OCI-LY7 (cell line): ENCODE results near the gene C10orf90. TPM values are rescaled to one million over a fixed set of nuclear protein-coding genes. Genes with fewer than 3 reads are reported as not detected.

Source experiments
- BruUV-seq: library from RNA; stranded (reverse); fragments of 400-500 nt; replicated peaks from 2 replicates; lab custom pipeline; 2021; lab: Mats Ljungman, UMichigan
- CTCF ChIA-PET: fragments of 300-600 bp; sonication (Branson Sonifier 250); formaldehyde crosslinking; loops from one replicate; lab custom pipeline; 2022; ENCODE audit warnings: antibody characterized with exemption; ENCODE audit not compliant: unreplicated experiment; lab: Charles Lee
- POLR2A ChIA-PET: fragments of 300-600 bp; sonication (Branson Sonifier 250); formaldehyde crosslinking; loops from one replicate; lab custom pipeline; 2022; ENCODE audit warnings: antibody characterized with exemption; lab: Charles Lee
- DNase-seq: peaks from one replicate; pipeline ENCODE4 v3.0.0-alpha.2; 2015; ENCODE audit warnings: low spot score
- H2AFZ ChIP-seq: fragments of 200-600 bp; sonication (generic), shearing (Covaris generic); 2 replicates; pipeline ENCODE4 v1.6.1; 2014; ENCODE audit warnings: mild to moderate bottlenecking, antibody characterized with exemption, low read length, moderate library complexity
- H3K27ac ChIP-seq: fragments of 200-600 bp; sonication (generic); 2 replicates; pipeline ENCODE4 v1.5.1; 2014; ENCODE audit warnings: mixed run types, low read depth, mild to moderate bottlenecking, moderate library complexity, low read length, inconsistent platforms; ENCODE audit not compliant: poor library complexity, severe bottlenecking
- H3K36me3 ChIP-seq: fragments of 200-600 bp; sonication (generic); 2 replicates; pipeline ENCODE4 v1.6.1; 2014; ENCODE audit warnings: mild to moderate bottlenecking, antibody characterized with exemption, low read length, moderate library complexity, mixed read lengths; ENCODE audit not compliant: insufficient read depth
- H3K4me1 ChIP-seq: fragments of 200-600 bp; sonication (generic); 2 replicates; pipeline ENCODE4 v1.5.1; 2014; ENCODE audit warnings: mild to moderate bottlenecking, low read length; ENCODE audit not compliant: insufficient read depth, poor library complexity, severe bottlenecking
- H3K4me2 ChIP-seq: fragments of 200-600 bp; sonication (generic); 2 replicates; pipeline ENCODE4 v1.6.1; 2014; ENCODE audit warnings: mild to moderate bottlenecking, low read length
- H3K4me3 ChIP-seq: fragments of 200-600 bp; sonication (generic); 2 replicates; pipeline ENCODE4 v1.5.1; 2014; ENCODE audit warnings: mild to moderate bottlenecking, low read depth, low read length; ENCODE audit not compliant: poor library complexity, severe bottlenecking
- H3K79me2 ChIP-seq: fragments of 200-600 bp; sonication (generic); 2 replicates; pipeline ENCODE4 v1.6.1; 2016; ENCODE audit warnings: low read depth, mild to moderate bottlenecking, low read length, moderate library complexity, mixed read lengths; ENCODE audit not compliant: insufficient read depth
- H3K9me2 ChIP-seq: fragments of 200-600 bp; sonication (generic); 2 replicates; pipeline ENCODE4 v1.6.1; 2016; ENCODE audit warnings: mild to moderate bottlenecking, low read length, mixed read lengths; ENCODE audit not compliant: insufficient read depth
- H3K9me3 ChIP-seq: fragments of 200-600 bp; sonication (generic); 2 replicates; pipeline ENCODE4 v1.6.1; 2014; ENCODE audit warnings: mild to moderate bottlenecking, mixed run types, low read length, mixed read lengths
- H4K20me1 ChIP-seq: fragments of 200-600 bp; sonication (generic); 2 replicates; pipeline ENCODE4 v1.6.1; 2014; ENCODE audit warnings: mild to moderate bottlenecking, antibody characterized with exemption, low read length, moderate library complexity, mixed read lengths; ENCODE audit not compliant: insufficient read depth
- EZH2phosphoT487 ChIP-seq: fragments of 200-600 bp; sonication (generic); IDR thresholded peaks from 2 replicates; pipeline ENCODE4 v1.6.1; 2018; ENCODE audit warnings: low read depth, borderline replicate concordance, mild to moderate bottlenecking, mixed run types, antibody characterized with exemption, low read length, moderate library complexity, mixed read lengths
- intact Hi-C: fragments of 100-400 bp; cut with micrococcal nuclease; formaldehyde crosslinking; loops from one replicate; pipeline ENCODE4 v1.10.0; 2022; ENCODE audit not compliant: unreplicated experiment
- total RNA-seq, 2 experiments: library from RNA; depleted of rRNA in 1 of 2; stranded (reverse); fragments of >200 nt in 1 of 2; shearing (Covaris generic) in 1 of 2; gene quantifications; 2 replicates each; pipeline ENCODE4 v1.2.3, GENCODE V29; 2014 to 2022
- TF ChIP-seq, protein P1 (sequence below): fragments of 200-600 bp; sonication (generic); conservative IDR thresholded peaks from 2 replicates; pipeline ENCODE4 v1.5.1; 2014; ENCODE audit warnings: mild to moderate bottlenecking, antibody characterized with exemption, low read length, moderate library complexity, mixed read lengths

The C10orf90 gene
- total RNA-seq, 2 experiments from 2014 or later, result not detected

DNA sequence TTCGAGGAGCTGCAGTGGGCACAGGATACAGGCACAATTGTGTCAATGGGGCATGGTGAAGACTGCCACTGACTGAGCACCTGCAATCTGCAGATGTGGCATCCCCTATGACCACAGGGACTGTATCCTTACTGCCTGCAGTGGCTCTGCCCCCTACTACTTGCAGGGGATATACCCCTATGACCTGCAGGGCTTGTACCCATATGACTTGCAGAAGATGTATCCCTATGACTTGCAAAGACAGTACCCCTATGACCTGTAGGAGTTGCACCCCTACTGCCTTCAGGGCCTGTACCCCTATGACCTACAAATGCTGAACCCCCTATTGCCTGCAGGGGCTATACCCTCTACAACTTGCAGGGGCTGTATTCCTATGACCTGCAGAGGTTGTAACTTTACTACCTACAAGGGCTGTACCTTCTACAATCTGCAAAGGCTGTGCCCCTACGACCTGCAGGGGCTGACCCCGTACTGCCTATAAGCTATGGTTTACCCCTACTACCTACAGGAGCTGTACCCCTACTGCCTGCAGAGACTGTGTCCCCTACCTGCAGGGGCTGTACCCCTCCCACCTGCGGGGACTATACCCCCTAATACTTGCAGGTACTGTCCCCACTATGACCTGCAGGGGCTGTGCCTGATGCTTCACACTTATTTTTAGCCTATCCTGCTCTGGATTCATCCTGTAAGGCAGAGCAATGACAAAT is 216.3 kb downstream of the C10orf90 start:
- no peaks in the 10 kb centered on the region for H3K9me3 ChIP-seq
- H2AFZ ChIP-seq, result no peak overlapping the region
- H3K36me3 ChIP-seq, result no peaks in the 10 kb centered on the region
- H3K4me2 ChIP-seq, result no peak overlapping the region
- no peak for TF ChIP-seq EZH2phosphoT487
- TF ChIP-seq, protein P1, sequence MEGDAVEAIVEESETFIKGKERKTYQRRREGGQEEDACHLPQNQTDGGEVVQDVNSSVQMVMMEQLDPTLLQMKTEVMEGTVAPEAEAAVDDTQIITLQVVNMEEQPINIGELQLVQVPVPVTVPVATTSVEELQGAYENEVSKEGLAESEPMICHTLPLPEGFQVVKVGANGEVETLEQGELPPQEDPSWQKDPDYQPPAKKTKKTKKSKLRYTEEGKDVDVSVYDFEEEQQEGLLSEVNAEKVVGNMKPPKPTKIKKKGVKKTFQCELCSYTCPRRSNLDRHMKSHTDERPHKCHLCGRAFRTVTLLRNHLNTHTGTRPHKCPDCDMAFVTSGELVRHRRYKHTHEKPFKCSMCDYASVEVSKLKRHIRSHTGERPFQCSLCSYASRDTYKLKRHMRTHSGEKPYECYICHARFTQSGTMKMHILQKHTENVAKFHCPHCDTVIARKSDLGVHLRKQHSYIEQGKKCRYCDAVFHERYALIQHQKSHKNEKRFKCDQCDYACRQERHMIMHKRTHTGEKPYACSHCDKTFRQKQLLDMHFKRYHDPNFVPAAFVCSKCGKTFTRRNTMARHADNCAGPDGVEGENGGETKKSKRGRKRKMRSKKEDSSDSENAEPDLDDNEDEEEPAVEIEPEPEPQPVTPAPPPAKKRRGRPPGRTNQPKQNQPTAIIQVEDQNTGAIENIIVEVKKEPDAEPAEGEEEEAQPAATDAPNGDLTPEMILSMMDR, result no peak
- intact Hi-C loops, result no loop called here
- CTCF ChIA-PET, result no interaction called here
- H3K79me2 ChIP-seq, result no peaks in the 10 kb centered on the region
- POLR2A ChIA-PET, result no interaction called here
- H3K4me3 ChIP-seq, result no peak overlapping the region
- no peaks in the 10 kb centered on the region for H3K4me1 ChIP-seq
- H4K20me1 ChIP-seq, result no peaks in the 10 kb centered on the region
- H3K9me2 ChIP-seq, result no peaks in the 10 kb centered on the region
- DNase-seq, result no peak
- H3K27ac ChIP-seq, result no peak overlapping the region
- BruUV-seq, result no TSS peak

DNA sequence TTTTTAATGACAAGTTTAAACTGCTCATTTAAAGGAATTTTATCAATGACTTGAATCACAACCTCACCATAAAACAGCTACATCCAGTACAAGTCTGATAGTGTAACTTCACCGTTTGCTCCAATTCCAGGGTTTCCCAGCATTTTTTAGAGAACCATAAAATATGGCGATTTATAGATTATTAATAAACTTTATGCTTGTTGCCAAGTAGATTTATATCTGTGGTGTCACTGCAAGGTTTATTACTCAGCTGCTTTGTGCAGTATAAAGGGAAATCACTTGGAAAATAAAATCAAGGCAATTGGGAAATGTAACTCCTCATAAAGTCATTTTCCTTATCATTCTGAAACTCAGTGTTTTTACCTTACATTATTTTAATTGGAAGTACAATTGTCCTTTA is 218.2 kb downstream of the C10orf90 start:
- no TSS peak for BruUV-seq
- H3K27ac ChIP-seq, result no peak overlapping the region

DNA sequence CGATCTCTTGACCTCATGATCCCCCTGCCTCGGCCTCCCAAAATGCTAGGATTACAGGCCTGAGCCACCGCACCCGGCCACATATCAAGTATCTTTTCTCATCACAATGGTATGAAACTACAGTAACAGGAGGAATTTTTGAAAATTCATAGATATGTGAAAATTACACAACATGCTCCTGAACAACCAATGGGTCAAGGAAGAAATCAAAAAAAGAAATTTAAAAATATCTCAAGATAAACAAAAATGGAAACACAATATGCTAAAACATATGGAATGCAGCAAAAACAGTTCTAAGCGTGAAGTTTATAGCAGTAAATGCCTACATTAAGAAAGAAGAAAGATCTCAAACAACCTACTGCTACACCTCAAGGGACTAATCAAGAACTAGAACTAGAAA is 222.4 kb downstream of the C10orf90 start:
- no peak for TF ChIP-seq EZH2phosphoT487
- TF ChIP-seq, protein P1, result no peak
- H3K9me3 ChIP-seq, result no peaks in the 10 kb centered on the region
- no peaks in the 10 kb centered on the region for H3K36me3 ChIP-seq
- no TSS peak for BruUV-seq
- no peak overlapping the region for H3K4me3 ChIP-seq
- no peak for DNase-seq
- H3K79me2 ChIP-seq, result no peaks in the 10 kb centered on the region
- H4K20me1 ChIP-seq, result no peaks in the 10 kb centered on the region
- ChIA-PET CTCF (no interaction called here), POLR2A (no interaction called here)
- H3K4me2 ChIP-seq, result no peak overlapping the region
- intact Hi-C loops, result no loop called here
- H3K9me2 ChIP-seq, result no peaks in the 10 kb centered on the region
- no peaks in the 10 kb centered on the region for H3K4me1 ChIP-seq
- no peak overlapping the region for H2AFZ ChIP-seq
- H3K27ac ChIP-seq, result no peak overlapping the region

More for the DNA sequence above, 218.2 kb downstream of the C10orf90 start:
- intact Hi-C loops, result no loop called here
- Histone ChIP-seq H3K4me3 (no peak overlapping the region), H3K9me3 (no peaks in the 10 kb centered on the region), H3K4me1 (no peaks in the 10 kb centered on the region), H3K9me2 (no peaks in the 10 kb centered on the region), H3K36me3 (no peaks in the 10 kb centered on the region), H3K79me2 (no peaks in the 10 kb centered on the region), H3K4me2 (no peak overlapping the region), H2AFZ (no peak overlapping the region), H4K20me1 (no peaks in the 10 kb centered on the region)
- TF ChIP-seq EZH2phosphoT487, result no peak
- TF ChIP-seq, protein P1, result no peak
- no peak for DNase-seq
- POLR2A ChIA-PET, result no interaction called here
- CTCF ChIA-PET, result no interaction called here
